ENCODE data around the gene ARFGAP2.

The ARFGAP2 gene

GRCh38 chr11:47186700-47187695, 10.3 kb upstream of the ARFGAP2 start:
- DNase-seq (ENCODE audit: low read depth, low spot score): peak; percentile 35
- in situ Hi-C loops (cut with HindIII; ENCODE audit: low sequenced_read_pairs): no loop called here
- TF ChIP-seq CTCF (IDR thresholded peaks at IDR 0.05; ENCODE audit: low read depth, low read length): peak; percentile 5
- H3K4me3 ChIP-seq (ENCODE audit: low read depth, low read length): peak overlapping the region; percentile 65

GRCh38 chr11:47186076-47186699, 9.5 kb upstream of the ARFGAP2 start, which contains the start of gene PACSIN3:
PACSIN3 (minus strand) TSS chr11:47186434; CDS start chr11:47182727, 3,707 bp downstream.
- DNase-seq (ENCODE audit: low read depth, low spot score): no peak
- TF ChIP-seq CTCF (IDR thresholded peaks at IDR 0.05; ENCODE audit: low read depth, low read length): no peak
- H3K4me3 ChIP-seq (ENCODE audit: low read depth, low read length): peak within 1 kb of the TSS; percentile 65
- in situ Hi-C loops (cut with HindIII; ENCODE audit: low sequenced_read_pairs): no loop called here

- DNase-seq (ENCODE audit: low read depth, low spot score): peak; percentile 60
- no peak for TF ChIP-seq CTCF (IDR thresholded peaks at IDR 0.05; ENCODE audit: low read depth, low read length)
- H3K4me3 ChIP-seq (ENCODE audit: low read depth, low read length): peak overlapping the region; percentile 65
- in situ Hi-C loops (cut with HindIII; ENCODE audit: low sequenced_read_pairs): no loop called here
Observed at GRCh38 chr11:47185305-47186075, 8.8 kb upstream of the ARFGAP2 start.

- in situ Hi-C loops (cut with HindIII; ENCODE audit: low sequenced_read_pairs): no loop called here
- no peak for TF ChIP-seq CTCF (IDR thresholded peaks at IDR 0.05; ENCODE audit: low read depth, low read length)
Observed at GRCh38 chr11:47184711-47185304, 8.1 kb upstream of the ARFGAP2 start.

GRCh38 chr11:47183969-47184368, 7.3 kb upstream of the ARFGAP2 start:
- no peak overlapping the region for H3K4me3 ChIP-seq (ENCODE audit: low read depth, low read length)
- in situ Hi-C loops (cut with HindIII; ENCODE audit: low sequenced_read_pairs): no loop called here
- no peak for DNase-seq (ENCODE audit: low read depth, low spot score)
- no peak for TF ChIP-seq CTCF (IDR thresholded peaks at IDR 0.05; ENCODE audit: low read depth, low read length)

More at GRCh38 chr11:47184711-47185304, 8.1 kb upstream of the ARFGAP2 start:
- H3K4me3 ChIP-seq (ENCODE audit: low read depth, low read length): peak overlapping the region; percentile 65
- DNase-seq (ENCODE audit: low read depth, low spot score): no peak

All from astrocyte of the spinal cord (primary cell).